ENCODE data around the gene CHRM5.

GRCh38 chr15:33987444-33987843 is 19.1 kb downstream of the CHRM5 start:
- TF ChIP-seq, protein P1, sequence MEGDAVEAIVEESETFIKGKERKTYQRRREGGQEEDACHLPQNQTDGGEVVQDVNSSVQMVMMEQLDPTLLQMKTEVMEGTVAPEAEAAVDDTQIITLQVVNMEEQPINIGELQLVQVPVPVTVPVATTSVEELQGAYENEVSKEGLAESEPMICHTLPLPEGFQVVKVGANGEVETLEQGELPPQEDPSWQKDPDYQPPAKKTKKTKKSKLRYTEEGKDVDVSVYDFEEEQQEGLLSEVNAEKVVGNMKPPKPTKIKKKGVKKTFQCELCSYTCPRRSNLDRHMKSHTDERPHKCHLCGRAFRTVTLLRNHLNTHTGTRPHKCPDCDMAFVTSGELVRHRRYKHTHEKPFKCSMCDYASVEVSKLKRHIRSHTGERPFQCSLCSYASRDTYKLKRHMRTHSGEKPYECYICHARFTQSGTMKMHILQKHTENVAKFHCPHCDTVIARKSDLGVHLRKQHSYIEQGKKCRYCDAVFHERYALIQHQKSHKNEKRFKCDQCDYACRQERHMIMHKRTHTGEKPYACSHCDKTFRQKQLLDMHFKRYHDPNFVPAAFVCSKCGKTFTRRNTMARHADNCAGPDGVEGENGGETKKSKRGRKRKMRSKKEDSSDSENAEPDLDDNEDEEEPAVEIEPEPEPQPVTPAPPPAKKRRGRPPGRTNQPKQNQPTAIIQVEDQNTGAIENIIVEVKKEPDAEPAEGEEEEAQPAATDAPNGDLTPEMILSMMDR (conservative IDR thresholded peaks at IDR 0.05) = no peak
- TF ChIP-seq ZFX (IDR thresholded peaks at IDR 0.05) = no peak
